IMR-90 (cell line): Measurements from ENCODE around the gene SVIL. TPM values are rescaled to one million over a fixed set of nuclear protein-coding genes. Genes with fewer than 3 reads are reported as not detected.

Experiments used
- ATAC-seq: fragments of 200-7000 bp; cut with Tn5 transposase; 2 replicates; pipeline ENCODE4 v1.9.1; 2020; ENCODE audit warnings: low read depth, mild to moderate bottlenecking, moderate library complexity
- BruUV-seq: library from RNA; stranded (reverse); fragments of 400-500 nt; replicated peaks from 2 replicates; lab custom pipeline; 2021; lab: Mats Ljungman, UMichigan
- CTCF ChIA-PET: fragments of 300-600 bp; formaldehyde crosslinking; extraction: SDS; loops from one replicate; lab custom pipeline; 2021; ENCODE audit warnings: antibody characterized with exemption; lab: Yijun Ruan, JAX
- POLR2A ChIA-PET: fragments of 300-600 bp; sonication (Branson Sonifier 250); formaldehyde crosslinking; loops from one replicate; lab custom pipeline; 2022; ENCODE audit warnings: antibody characterized with exemption; ENCODE audit not compliant: unreplicated experiment; lab: Charles Lee
- DNase-seq: peaks from one replicate; pipeline ENCODE4 v3.0.0; 2013
- H2AFZ ChIP-seq: replicated peaks from 2 replicates; pipeline ENCODE3; 2013; ENCODE audit warnings: low read length, mild to moderate bottlenecking; ENCODE audit not compliant: poor library complexity
- H2AK5ac ChIP-seq: 2 replicates; pipeline ENCODE4 v1.6.1; 2013; ENCODE audit warnings: low read depth, low read length, inconsistent platforms
- H2AK9ac ChIP-seq: replicated peaks from 2 replicates; pipeline ENCODE3; 2013; ENCODE audit warnings: mild to moderate bottlenecking, low read depth, low read length, moderate library complexity; ENCODE audit not compliant: poor library complexity
- H2BK120ac ChIP-seq: 2 replicates; pipeline ENCODE4 v1.6.1; 2013; ENCODE audit warnings: low read depth, low read length, inconsistent platforms
- H2BK15ac ChIP-seq: 3 replicates; pipeline ENCODE4 v1.6.1; 2013; ENCODE audit warnings: low read depth, low read length, inconsistent platforms
- H2BK20ac ChIP-seq: 2 replicates; pipeline ENCODE4 v1.6.1; 2013; ENCODE audit warnings: low read depth, mild to moderate bottlenecking, inconsistent platforms, low read length, moderate library complexity
- H2BK5ac ChIP-seq: 2 replicates; pipeline ENCODE4 v1.6.1; 2013; ENCODE audit warnings: mild to moderate bottlenecking, low read depth, low read length, inconsistent platforms; ENCODE audit not compliant: poor library complexity, severe bottlenecking
- H3K14ac ChIP-seq: replicated peaks from 2 replicates; pipeline ENCODE4 v1.6.1; 2013; ENCODE audit warnings: low read depth, low read length, inconsistent platforms
- H3K18ac ChIP-seq: 2 replicates; pipeline ENCODE4 v1.6.1; 2013; ENCODE audit warnings: low read depth, low read length, control low read depth
- H3K23ac ChIP-seq: 2 replicates; pipeline ENCODE4 v1.6.1; 2013; ENCODE audit warnings: low read depth, low read length, inconsistent platforms
- H3K27ac ChIP-seq: 2 replicates; pipeline ENCODE4 v1.5.1; 2013; ENCODE audit warnings: mild to moderate bottlenecking, control low read depth, low read length; ENCODE audit not compliant: insufficient read depth
- H3K27me3 ChIP-seq: 2 replicates; pipeline ENCODE4 v1.6.1; 2013; ENCODE audit warnings: low read length; ENCODE audit not compliant: control insufficient read depth, insufficient read depth
- H3K36me3 ChIP-seq: 2 replicates; pipeline ENCODE4 v1.6.1; 2013; ENCODE audit warnings: low read length, mixed read lengths; ENCODE audit not compliant: control insufficient read depth, insufficient read depth
- H3K4ac ChIP-seq: 2 replicates; pipeline ENCODE4 v1.6.1; 2013; ENCODE audit warnings: low read depth, low read length, inconsistent platforms
- H3K4me1 ChIP-seq: 2 replicates; pipeline ENCODE4 v1.6.1; 2013; ENCODE audit warnings: low read length, mixed read lengths; ENCODE audit not compliant: control insufficient read depth, insufficient read depth
- H3K4me2 ChIP-seq: 2 replicates; pipeline ENCODE4 v1.6.1; 2013; ENCODE audit warnings: low read depth, mild to moderate bottlenecking, control low read depth, low read length, moderate library complexity
- H3K4me3 ChIP-seq: 2 replicates; pipeline ENCODE4 v1.5.1; 2013; ENCODE audit warnings: low read depth, mild to moderate bottlenecking, control low read depth, low read length, moderate library complexity; ENCODE audit not compliant: insufficient read depth
- H3K56ac ChIP-seq: 2 replicates; pipeline ENCODE4 v1.6.1; 2013; ENCODE audit warnings: low read length, inconsistent platforms; ENCODE audit not compliant: insufficient read depth; ENCODE audit errors: extremely low read depth
- H3K79me1 ChIP-seq, 2 experiments: 2 replicates each; pipeline ENCODE4 v1.6.1; 2013; ENCODE audit warnings: low read length in 2 of 2, inconsistent platforms in 1 of 2, low read depth in 1 of 2
- H3K9ac ChIP-seq: 2 replicates; pipeline ENCODE4 v1.6.1; 2013; ENCODE audit warnings: low read depth, low read length, control low read depth
- H3K9me1 ChIP-seq: 2 replicates; pipeline ENCODE4 v1.6.1; 2013; ENCODE audit warnings: low read length, inconsistent platforms; ENCODE audit not compliant: insufficient read depth
- H3K9me3 ChIP-seq: 2 replicates; pipeline ENCODE4 v1.6.1; 2013; ENCODE audit warnings: low read length; ENCODE audit not compliant: control insufficient read depth, insufficient read depth
- H4K20me1 ChIP-seq: 2 replicates; pipeline ENCODE4 v1.6.1; 2013; ENCODE audit warnings: low read length, inconsistent platforms; ENCODE audit not compliant: insufficient read depth
- H4K5ac ChIP-seq: 2 replicates; pipeline ENCODE4 v1.6.1; 2013; ENCODE audit warnings: mild to moderate bottlenecking, low read depth, low read length, control low read depth
- H4K8ac ChIP-seq, 2 experiments: 2 replicates each; pipeline ENCODE4 v1.6.1; 2013; ENCODE audit warnings: low read depth in 2 of 2, low read length in 2 of 2, control low read depth in 1 of 2, inconsistent platforms in 1 of 2
- H4K91ac ChIP-seq: 2 replicates; pipeline ENCODE4 v1.6.1; 2013; ENCODE audit warnings: low read depth, low read length, inconsistent platforms; ENCODE audit not compliant: insufficient read depth
- BHLHE40 ChIP-seq: fragments of 150-350 bp; IDR thresholded peaks from 2 replicates; pipeline ENCODE4 v1.6.1; 2016; ENCODE audit warnings: mild to moderate bottlenecking, low read depth, low read length
- CEBPB ChIP-seq: IDR thresholded peaks from 2 replicates; pipeline ENCODE4 v1.6.1; 2012; ENCODE audit warnings: low read depth, low read length, improper control_type of control experiment
- CHD1 ChIP-seq: IDR thresholded peaks from 2 replicates; pipeline ENCODE4 v1.6.1; 2012; ENCODE audit warnings: low read depth, low read length, improper control_type of control experiment
- ELK1 ChIP-seq: fragments of 150-350 bp; IDR thresholded peaks from 2 replicates; pipeline ENCODE4 v1.6.1; 2016; ENCODE audit warnings: low read depth, mild to moderate bottlenecking, low read length, moderate library complexity, borderline replicate concordance
- FOS ChIP-seq: fragments of 150-350 bp; IDR thresholded peaks from 2 replicates; pipeline ENCODE4 v1.6.1; 2016; ENCODE audit warnings: low read depth, low read length
- MAFK ChIP-seq: IDR thresholded peaks from 2 replicates; pipeline ENCODE4 v1.6.1; 2012; ENCODE audit warnings: low read depth, low read length, improper control_type of control experiment
- MAZ ChIP-seq: IDR thresholded peaks from 2 replicates; pipeline ENCODE4 v1.6.1; 2012; ENCODE audit warnings: low read depth, mild to moderate bottlenecking, low read length, improper control_type of control experiment, moderate library complexity, borderline replicate concordance
- MXI1 ChIP-seq: IDR thresholded peaks from 2 replicates; pipeline ENCODE4 v1.6.1; 2012; ENCODE audit warnings: low read depth, mild to moderate bottlenecking, low read length, moderate library complexity, borderline replicate concordance
- NFE2L2 ChIP-seq: fragments of 150-350 bp; IDR thresholded peaks from 2 replicates; pipeline ENCODE4 v1.6.1; 2016; ENCODE audit warnings: low read depth, mild to moderate bottlenecking, low read length
- POLR2A ChIP-seq: IDR thresholded peaks from 2 replicates; pipeline ENCODE4 v1.6.1; 2012; ENCODE audit warnings: mild to moderate bottlenecking, low read depth, low read length
- RAD21 ChIP-seq: IDR thresholded peaks from 2 replicates; pipeline ENCODE4 v1.6.1; 2012; ENCODE audit warnings: low read length, improper control_type of control experiment
- RCOR1 ChIP-seq: IDR thresholded peaks from 2 replicates; pipeline ENCODE4 v1.6.1; 2012; ENCODE audit warnings: mild to moderate bottlenecking, low read length, improper control_type of control experiment; ENCODE audit not compliant: insufficient replicate concordance
- RFX5 ChIP-seq: IDR thresholded peaks from 2 replicates; pipeline ENCODE4 v1.8.0; 2012; ENCODE audit warnings: low read depth, mild to moderate bottlenecking, low read length, moderate library complexity
- SMC3 ChIP-seq: fragments of 150-350 bp; IDR thresholded peaks from 2 replicates; pipeline ENCODE4 v1.6.1; 2016; ENCODE audit warnings: low read depth, mild to moderate bottlenecking, antibody characterized with exemption, low read length, moderate library complexity
- USF2 ChIP-seq: fragments of 150-350 bp; IDR thresholded peaks from 2 replicates; pipeline ENCODE4 v1.6.1; 2017; ENCODE audit warnings: mild to moderate bottlenecking, antibody characterized with exemption, low read length, low read depth
- WGBS, 2 experiments: methylation state at CpG; one replicate each; pipeline versions ENCODE4 v1.1.5 to v1.1.7; 2013; ENCODE audit warnings: missing lambda C conversion rate in 2 of 2; ENCODE audit not compliant: insufficient read length in 1 of 2; ENCODE audit errors: extremely low coverage in 2 of 2; 5-methylcytosine and 5-hydroxymethylcytosine counted together
- dilution Hi-C: fragments of 300-500 bp; cut with HindIII; formaldehyde crosslinking; loops from one replicate; pipeline ENCODE4 v1.14.3; 2018; ENCODE audit warnings: low sequenced_read_pairs; ENCODE audit not compliant: unreplicated experiment
- in situ Hi-C: fragments of 300-500 bp; cut with MboI; formaldehyde crosslinking; loops from 3 replicates; pipeline ENCODE4 v1.14.3; 2019; ENCODE audit warnings: low sequenced_read_pairs, inconsistent platforms, mixed read lengths
- intact Hi-C: fragments of 100-400 bp; cut with micrococcal nuclease; formaldehyde crosslinking; loops from 2 replicates; pipeline ENCODE4 v1.10.0; 2022
- polyA plus RNA-seq, 3 experiments: library from polyadenylated mRNA; depleted of rRNA; stranded (reverse); fragments of >200 nt; gene quantifications; 2 replicates each; pipeline ENCODE4 v1.2.3, GENCODE V29; 2012; ENCODE audit warnings: low replicate concordance in 1 of 3
- total RNA-seq: library from RNA; depleted of rRNA; stranded (reverse); fragments of >200 nt; gene quantifications from 2 replicates; pipeline ENCODE4 v1.2.3, GENCODE V29; 2012
- TF ChIP-seq, protein P1 (sequence below): conservative IDR thresholded peaks from 2 replicates; pipeline ENCODE4 v1.5.1; 2012; ENCODE audit warnings: mild to moderate bottlenecking, low read depth, low read length, improper control_type of control experiment

SVIL gene
- total and polyA plus RNA-seq, 2 of the 4 experiments (the other 2 are of a cell fraction): 11.5 to 11.6 TPM

DNA sequence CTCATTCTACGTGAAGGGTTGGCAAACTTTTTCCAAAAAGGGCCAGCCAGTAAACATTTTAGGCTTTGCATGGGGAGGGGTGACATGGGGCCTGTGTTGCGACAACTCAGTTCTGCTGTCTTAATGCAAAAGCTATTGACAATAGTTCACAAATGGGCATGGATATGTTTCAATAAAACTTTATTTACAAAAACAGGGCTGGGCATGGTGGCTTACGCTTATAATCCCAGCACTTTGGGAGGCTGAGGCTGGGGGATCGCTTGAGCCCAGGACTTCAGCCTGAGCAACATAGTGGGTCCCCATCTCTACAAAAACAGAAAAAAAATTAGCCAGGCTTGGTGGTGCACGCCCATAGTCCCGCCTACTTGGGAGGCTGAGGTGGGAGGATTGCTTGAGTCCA is 141.1 kb downstream of the SVIL start:
- dilution Hi-C loops (no loop called here), intact Hi-C loops (no loop called here), in situ Hi-C loops (no loop called here)
- H3K4me3 ChIP-seq: no peak overlapping the region
- H4K8ac ChIP-seq: no peak overlapping the region
- TF ChIP-seq NFE2L2: no peak
- TF ChIP-seq USF2: no peak
- no peak for TF ChIP-seq RFX5
- TF ChIP-seq FOS: no peak
- TF ChIP-seq RCOR1: no peak
- TF ChIP-seq MAZ: no peak
- TF ChIP-seq RAD21: no peak
- TF ChIP-seq MXI1: no peak
- no peak for TF ChIP-seq SMC3
- TF ChIP-seq CHD1: no peak
- no peak for TF ChIP-seq ELK1
- TF ChIP-seq, protein P1, sequence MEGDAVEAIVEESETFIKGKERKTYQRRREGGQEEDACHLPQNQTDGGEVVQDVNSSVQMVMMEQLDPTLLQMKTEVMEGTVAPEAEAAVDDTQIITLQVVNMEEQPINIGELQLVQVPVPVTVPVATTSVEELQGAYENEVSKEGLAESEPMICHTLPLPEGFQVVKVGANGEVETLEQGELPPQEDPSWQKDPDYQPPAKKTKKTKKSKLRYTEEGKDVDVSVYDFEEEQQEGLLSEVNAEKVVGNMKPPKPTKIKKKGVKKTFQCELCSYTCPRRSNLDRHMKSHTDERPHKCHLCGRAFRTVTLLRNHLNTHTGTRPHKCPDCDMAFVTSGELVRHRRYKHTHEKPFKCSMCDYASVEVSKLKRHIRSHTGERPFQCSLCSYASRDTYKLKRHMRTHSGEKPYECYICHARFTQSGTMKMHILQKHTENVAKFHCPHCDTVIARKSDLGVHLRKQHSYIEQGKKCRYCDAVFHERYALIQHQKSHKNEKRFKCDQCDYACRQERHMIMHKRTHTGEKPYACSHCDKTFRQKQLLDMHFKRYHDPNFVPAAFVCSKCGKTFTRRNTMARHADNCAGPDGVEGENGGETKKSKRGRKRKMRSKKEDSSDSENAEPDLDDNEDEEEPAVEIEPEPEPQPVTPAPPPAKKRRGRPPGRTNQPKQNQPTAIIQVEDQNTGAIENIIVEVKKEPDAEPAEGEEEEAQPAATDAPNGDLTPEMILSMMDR: no peak
- no peak for TF ChIP-seq MAFK
- TF ChIP-seq POLR2A: no peak
- TF ChIP-seq CEBPB: no peak
- no peak for TF ChIP-seq BHLHE40
- no peak overlapping the region for H4K91ac ChIP-seq
- H3K36me3 ChIP-seq: peaks cover 36% of the 10 kb centered on the region
- no peak overlapping the region for H2AK9ac ChIP-seq
- H3K4me2 ChIP-seq: no peak overlapping the region
- H2BK20ac ChIP-seq: no peak overlapping the region
- H3K9me3 ChIP-seq: no peaks in the 10 kb centered on the region
- no peak overlapping the region for H3K9ac ChIP-seq
- DNase-seq: no peak
- H3K4ac ChIP-seq: no peak overlapping the region
- ChIA-PET POLR2A (no interaction called here), CTCF (no interaction called here)
- no peak overlapping the region for H3K18ac ChIP-seq
- H2BK15ac ChIP-seq: no peak overlapping the region
- no peak overlapping the region for H2AFZ ChIP-seq
- H3K79me1 ChIP-seq: peaks cover 0 to 6% of the 10 kb centered on the region in 2 experiments; a peak in 2 of 4 replicates
- H3K4me1 ChIP-seq: peaks cover 2% of the 10 kb centered on the region; the same call in 1 of the 2 replicates
- no peak overlapping the region for H3K56ac ChIP-seq
- H4K5ac ChIP-seq: no peak overlapping the region
- no peak overlapping the region for H3K23ac ChIP-seq
- H2BK5ac ChIP-seq: no peak overlapping the region
- no peak overlapping the region for H2BK120ac ChIP-seq
- no peak overlapping the region for H2AK5ac ChIP-seq
- no peak for ATAC-seq
- H4K20me1 ChIP-seq: no peaks in the 10 kb centered on the region; the same call in 1 of the 2 replicates
- BruUV-seq: no TSS peak
- WGBS, 2 experiments: 95% methylated on average over 4 of the region's 6 CpGs; no CpG with 5 or more reads in 1 of the 2 experiments
- no peaks in the 10 kb centered on the region for H3K9me1 ChIP-seq
- no peaks in the 10 kb centered on the region for H3K27me3 ChIP-seq
- H3K27ac ChIP-seq: no peak overlapping the region
- no peak overlapping the region for H3K14ac ChIP-seq
